H9 (cell line): ENCODE measurements around the gene RALGAPA2. TPM values are rescaled to one million over a fixed set of nuclear protein-coding genes. Genes with fewer than 3 reads are reported as not detected.

Experiments
- DNase-seq: peaks from one replicate; pipeline ENCODE4 v3.0.0-alpha.2; 2017
- H2AFZ ChIP-seq: one replicate; pipeline ENCODE4 v1.6.1; 2013; ENCODE audit warnings: mild to moderate bottlenecking, low read length, control low read depth, moderate library complexity
- H2AK5ac ChIP-seq: 2 replicates; pipeline ENCODE4 v1.6.1; 2013; ENCODE audit warnings: low read length, control low read depth, mixed read lengths; ENCODE audit not compliant: insufficient read length
- H2BK120ac ChIP-seq: one replicate; pipeline ENCODE4 v1.6.1; 2013; ENCODE audit warnings: low read depth, mild to moderate bottlenecking, low read length, control low read depth, inconsistent platforms; ENCODE audit not compliant: poor library complexity, severe bottlenecking
- H2BK12ac ChIP-seq: 2 replicates; pipeline ENCODE4 v1.6.1; 2013; ENCODE audit warnings: low read length, control low read depth, mixed read lengths, low read depth; ENCODE audit not compliant: insufficient read length
- H2BK15ac ChIP-seq: 2 replicates; pipeline ENCODE4 v1.6.1; 2013; ENCODE audit warnings: low read depth, low read length, control low read depth
- H2BK20ac ChIP-seq: one replicate; pipeline ENCODE4 v1.6.1; 2013; ENCODE audit warnings: low read depth, mild to moderate bottlenecking, low read length, control low read depth, inconsistent platforms; ENCODE audit not compliant: poor library complexity, severe bottlenecking
- H2BK5ac ChIP-seq: 2 replicates; pipeline ENCODE4 v1.6.1; 2013; ENCODE audit warnings: low read length, control low read depth, mixed read lengths; ENCODE audit not compliant: insufficient read length
- H3K14ac ChIP-seq: 2 replicates; pipeline ENCODE4 v1.6.1; 2013; ENCODE audit warnings: low read length, control low read depth; ENCODE audit not compliant: insufficient read depth
- H3K18ac ChIP-seq: 2 replicates; pipeline ENCODE4 v1.6.1; 2013; ENCODE audit warnings: low read depth, mild to moderate bottlenecking, mixed read lengths, low read length, control low read depth; ENCODE audit not compliant: insufficient read length
- H3K23ac ChIP-seq: 2 replicates; pipeline ENCODE4 v1.6.1; 2013; ENCODE audit warnings: low read length, control low read depth, mixed read lengths, low read depth; ENCODE audit not compliant: insufficient read length
- H3K23me2 ChIP-seq: 2 replicates; pipeline ENCODE4 v1.6.1; 2013; ENCODE audit warnings: low read depth, mild to moderate bottlenecking, mixed read lengths, low read length, control low read depth; ENCODE audit not compliant: insufficient read length, poor library complexity, severe bottlenecking
- H3K27ac ChIP-seq: 2 replicates; pipeline ENCODE4 v1.5.1; 2013; ENCODE audit warnings: low read length, control low read depth, mixed read lengths, low read depth; ENCODE audit not compliant: insufficient read length
- H3K27me3 ChIP-seq: 2 replicates; pipeline ENCODE4 v1.6.1; 2013; ENCODE audit warnings: low read length, control low read depth, inconsistent platforms; ENCODE audit not compliant: insufficient read depth
- H3K4ac ChIP-seq: 2 replicates; pipeline ENCODE4 v1.6.1; 2013; ENCODE audit warnings: low read depth, mild to moderate bottlenecking, control low read depth, inconsistent platforms, low read length, moderate library complexity
- H3K4me1 ChIP-seq: 2 replicates; pipeline ENCODE4 v1.6.1; 2013; ENCODE audit warnings: low read length, control low read depth, inconsistent platforms; ENCODE audit not compliant: insufficient read depth
- H3K4me2 ChIP-seq: 2 replicates; pipeline ENCODE4 v1.6.1; 2013; ENCODE audit warnings: low read length, control low read depth, mixed read lengths; ENCODE audit not compliant: insufficient read length, insufficient read depth
- H3K56ac ChIP-seq: 2 replicates; pipeline ENCODE4 v1.6.1; 2013; ENCODE audit warnings: low read depth, mild to moderate bottlenecking, mixed read lengths, low read length, control low read depth; ENCODE audit not compliant: insufficient read length
- H3K79me1 ChIP-seq: 2 replicates; pipeline ENCODE4 v1.6.1; 2013; ENCODE audit warnings: low read depth, mild to moderate bottlenecking, moderate library complexity, low read length, control low read depth, inconsistent platforms; ENCODE audit not compliant: insufficient read depth, poor library complexity, severe bottlenecking
- H3K79me2 ChIP-seq: 2 replicates; pipeline ENCODE4 v1.6.1; 2013; ENCODE audit warnings: low read length, control low read depth, inconsistent platforms; ENCODE audit not compliant: insufficient read depth
- H3K9ac ChIP-seq: 2 replicates; pipeline ENCODE4 v1.6.1; 2013; ENCODE audit warnings: low read length, control low read depth, mixed read lengths; ENCODE audit not compliant: insufficient read length; ENCODE audit errors: extremely low read depth
- H3K9me3 ChIP-seq: one replicate; pipeline ENCODE4 v1.6.1; 2013; ENCODE audit warnings: low read depth, low read length, inconsistent platforms; ENCODE audit not compliant: control insufficient read depth
- H3T11ph ChIP-seq: one replicate; pipeline ENCODE4 v1.6.1; 2013; ENCODE audit warnings: mild to moderate bottlenecking, low read length, control low read depth, inconsistent platforms
- H4K20me1 ChIP-seq: one replicate; pipeline ENCODE4 v1.6.1; 2013; ENCODE audit not compliant: control insufficient read depth, insufficient read length, insufficient read depth
- H4K5ac ChIP-seq: 2 replicates; pipeline ENCODE4 v1.6.1; 2013; ENCODE audit warnings: low read depth, mild to moderate bottlenecking, mixed read lengths, low read length, control low read depth; ENCODE audit not compliant: insufficient read length
- H4K8ac ChIP-seq: replicated peaks from 2 replicates; pipeline ENCODE4 v1.6.1; 2013; ENCODE audit warnings: low read length, control low read depth, mixed read lengths, low read depth; ENCODE audit not compliant: insufficient read length
- H4K91ac ChIP-seq: 2 replicates; pipeline ENCODE4 v1.6.1; 2013; ENCODE audit warnings: low read depth, mild to moderate bottlenecking, moderate library complexity, mixed read lengths, low read length, control low read depth; ENCODE audit not compliant: insufficient read length
- H3K27ac Mint-ChIP-seq, 3 experiments: 2 replicates in 2 of 3; 3 replicates in 1 of 3; pipeline ENCODE4 v1.8.0; 2020 to 2021; ENCODE audit warnings: mixed read lengths in 3 of 3, mild to moderate bottlenecking in 1 of 3, moderate library complexity in 1 of 3
- H3K27me3 Mint-ChIP-seq: 2 replicates; pipeline ENCODE4 v1.8.0; 2021; ENCODE audit warnings: low read depth, mild to moderate bottlenecking, moderate library complexity, mixed read lengths
- H3K36me3 Mint-ChIP-seq, 3 experiments: 2 replicates in 2 of 3; 3 replicates in 1 of 3; pipeline ENCODE4 v1.8.0; 2020 to 2021; ENCODE audit warnings: low read depth in 3 of 3, mixed read lengths in 3 of 3; ENCODE audit not compliant: insufficient read depth in 1 of 3
- H3K4me1 Mint-ChIP-seq, 2 experiments: 2 replicates each; pipeline ENCODE4 v1.8.0; 2020; ENCODE audit warnings: mixed read lengths in 2 of 2
- H3K4me3 Mint-ChIP-seq, 2 experiments: 2 replicates in 1 of 2; 3 replicates in 1 of 2; pipeline ENCODE4 v1.8.0; 2020 to 2021; ENCODE audit warnings: mild to moderate bottlenecking in 2 of 2, mixed read lengths in 2 of 2, moderate library complexity in 1 of 2
- H3K9me3 Mint-ChIP-seq, 2 experiments: 2 replicates in 1 of 2; 3 replicates in 1 of 2; pipeline ENCODE4 v1.8.0; 2020; ENCODE audit warnings: mild to moderate bottlenecking in 2 of 2, mixed read lengths in 2 of 2, moderate library complexity in 1 of 2
- CTCF ChIP-seq: fragments of 200-600 bp; sonication (generic); conservative IDR thresholded peaks from 3 replicates; pipeline ENCODE4 v1.8.0; 2021; ENCODE audit warnings: antibody characterized with exemption, mild to moderate bottlenecking
- WGBS: extraction: QIAGEN DNeasy Blood & Tissue Kit; methylation state at CpG from one replicate; pipeline ENCODE4 v1.1.7; 2013; ENCODE audit warnings: missing lambda C conversion rate, low lambda C conversion rate, mixed read lengths; ENCODE audit not compliant: insufficient read length; ENCODE audit errors: extremely low coverage; 5-methylcytosine and 5-hydroxymethylcytosine counted together
- total RNA-seq: library from RNA; stranded (reverse); gene quantifications from 2 replicates; pipeline ENCODE4 v1.2.1, GENCODE V29; 2021

RALGAPA2 gene
- total RNA-seq, 1 experiment from 2014 or later: 16.6 TPM

- H4K20me1 ChIP-seq: no peaks in the 10 kb centered on the region
- H4K8ac ChIP-seq: no peak overlapping the region
- no peaks in the 10 kb centered on the region for H3K79me1 ChIP-seq
- no peak overlapping the region for H2BK15ac ChIP-seq
- H3K4ac ChIP-seq: no peak overlapping the region
- no peak overlapping the region for H3K9ac ChIP-seq
- H3K14ac ChIP-seq: no peak overlapping the region
- no peak overlapping the region for H3K56ac ChIP-seq
- H3K27me3 ChIP-seq: no peaks in the 10 kb centered on the region
- H2AK5ac ChIP-seq: no peak overlapping the region
- H2BK5ac ChIP-seq: no peak overlapping the region
- 0 out of 7 replicates have a peak overlapping the region, but pooled peaks of 1 of the 3 experiments have one; percentile 4 for H3K27ac Mint-ChIP-seq
- H3K4me3 Mint-ChIP-seq: no peak overlapping the region
- no peak overlapping the region for H2BK12ac ChIP-seq
- no peak overlapping the region for H3K27ac ChIP-seq
- H3K9me3 ChIP-seq: no peaks in the 10 kb centered on the region
- H3K36me3 Mint-ChIP-seq: peaks cover 4 to 5% (median 4%) of the 10 kb centered on the region in 3 experiments; a peak in 4 of 7 replicates
- no peak overlapping the region for H4K5ac ChIP-seq
- no peak overlapping the region for H2AFZ ChIP-seq
- no CpG with 5 or more reads among the region's 5 CpGs for WGBS
- H3K27me3 Mint-ChIP-seq: no peaks in the 10 kb centered on the region
- no peaks in the 10 kb centered on the region for H3K9me3 Mint-ChIP-seq
- peaks cover 34 to 43% of the 10 kb centered on the region in 2 experiments for H3K4me1 Mint-ChIP-seq
- H3K4me2 ChIP-seq: no peak overlapping the region
- no peak for DNase-seq
- no peak overlapping the region for H3T11ph ChIP-seq
- no peak overlapping the region for H3K18ac ChIP-seq
- no peak overlapping the region for H2BK20ac ChIP-seq
- H4K91ac ChIP-seq: no peak overlapping the region
- no peak overlapping the region for H2BK120ac ChIP-seq
- H3K23ac ChIP-seq: no peak overlapping the region
- peaks cover 9% of the 10 kb centered on the region; the same call in 1 of the 2 replicates for H3K4me1 ChIP-seq
- no peaks in the 10 kb centered on the region for H3K79me2 ChIP-seq
- H3K23me2 ChIP-seq: no peaks in the 10 kb centered on the region
- no peak for TF ChIP-seq CTCF
Observed at GRCh38 chr20:20489054-20489453, 223.4 kb downstream of the RALGAPA2 start.
